Epithelial cell of proximal tubule (primary cell): ENCODE measurements around the gene DENND1C. TPM values are rescaled to one million over a fixed set of nuclear protein-coding genes. Genes with fewer than 3 reads are reported as not detected.
"Not testable (repeated sequence)": the region's sequence is repeated elsewhere in the genome, so short reads cannot be mapped to it uniquely, and the experiment has no call there.

Experiments
- DNase-seq: peaks from one replicate; pipeline ENCODE4 v3.0.0-alpha.2; 2011; ENCODE audit warnings: low read depth
- H3K4me3 ChIP-seq: 2 replicates; pipeline ENCODE4 v1.5.1; 2011; ENCODE audit warnings: low read depth, mild to moderate bottlenecking, low read length
- total RNA-seq: library from RNA; depleted of rRNA; stranded (reverse); fragments of >200 nt; gene quantifications from 2 replicates; pipeline ENCODE4 v1.2.3, GENCODE V29; 2015
- TF ChIP-seq, protein P1 (sequence below): conservative IDR thresholded peaks from 2 replicates; pipeline ENCODE4 v1.5.1; 2012; ENCODE audit warnings: low read depth, mild to moderate bottlenecking, low read length

The DENND1C gene
- total RNA-seq, 1 donor from 2014 or later, result 4.4 TPM

DNA sequence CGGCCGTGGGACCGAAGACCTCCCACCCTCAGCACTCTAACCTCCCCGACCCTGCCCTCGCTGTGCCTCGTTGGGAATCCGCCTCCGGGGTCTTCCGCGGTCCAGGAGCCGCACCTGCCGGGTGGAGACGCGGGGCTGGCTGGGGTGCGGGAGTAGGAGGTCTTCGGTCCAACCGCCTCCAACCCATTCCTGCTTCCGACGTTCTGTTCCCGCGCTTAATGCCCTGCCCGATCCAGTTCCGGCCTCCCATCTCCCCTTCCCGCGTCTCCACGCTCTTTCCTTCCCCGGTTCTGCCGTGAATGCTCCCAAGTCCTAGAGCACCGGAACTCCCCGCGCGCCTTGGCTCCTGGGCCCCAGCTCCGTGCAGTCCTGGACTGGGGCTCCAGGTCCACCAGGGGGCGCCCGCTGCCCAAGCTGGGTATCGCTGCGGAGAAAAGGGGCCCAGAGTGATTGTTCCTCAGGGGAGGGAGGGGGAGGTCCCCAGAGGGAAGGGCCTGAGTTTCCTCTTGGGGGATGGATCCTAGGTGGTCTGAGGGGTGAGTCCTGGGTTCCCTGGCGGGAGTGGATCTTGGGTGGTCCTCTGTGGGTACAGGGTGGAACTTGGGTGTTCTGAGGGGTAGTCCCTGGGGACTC, 35.2 kb upstream of the DENND1C start:
- DNase-seq, result no peak
- peak overlapping the region; percentile 67 for H3K4me3 ChIP-seq
- TF ChIP-seq, protein P1, sequence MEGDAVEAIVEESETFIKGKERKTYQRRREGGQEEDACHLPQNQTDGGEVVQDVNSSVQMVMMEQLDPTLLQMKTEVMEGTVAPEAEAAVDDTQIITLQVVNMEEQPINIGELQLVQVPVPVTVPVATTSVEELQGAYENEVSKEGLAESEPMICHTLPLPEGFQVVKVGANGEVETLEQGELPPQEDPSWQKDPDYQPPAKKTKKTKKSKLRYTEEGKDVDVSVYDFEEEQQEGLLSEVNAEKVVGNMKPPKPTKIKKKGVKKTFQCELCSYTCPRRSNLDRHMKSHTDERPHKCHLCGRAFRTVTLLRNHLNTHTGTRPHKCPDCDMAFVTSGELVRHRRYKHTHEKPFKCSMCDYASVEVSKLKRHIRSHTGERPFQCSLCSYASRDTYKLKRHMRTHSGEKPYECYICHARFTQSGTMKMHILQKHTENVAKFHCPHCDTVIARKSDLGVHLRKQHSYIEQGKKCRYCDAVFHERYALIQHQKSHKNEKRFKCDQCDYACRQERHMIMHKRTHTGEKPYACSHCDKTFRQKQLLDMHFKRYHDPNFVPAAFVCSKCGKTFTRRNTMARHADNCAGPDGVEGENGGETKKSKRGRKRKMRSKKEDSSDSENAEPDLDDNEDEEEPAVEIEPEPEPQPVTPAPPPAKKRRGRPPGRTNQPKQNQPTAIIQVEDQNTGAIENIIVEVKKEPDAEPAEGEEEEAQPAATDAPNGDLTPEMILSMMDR, result peak; percentile 97

- peak; percentile 81 for DNase-seq
- TF ChIP-seq, protein P1, result no peak
- peak overlapping the region; percentile 67 for H3K4me3 ChIP-seq
Measured at GRCh38 chr19:6516018-6516658, 34.6 kb upstream of the DENND1C start.

GRCh38 chr19:6514926-6515544, 33.4 kb upstream of the DENND1C start:
- no peak overlapping the region for H3K4me3 ChIP-seq
- no peak for DNase-seq
- TF ChIP-seq, protein P1, result no peak

- TF ChIP-seq, protein P1, result no peak
- no peak for DNase-seq
- no peak overlapping the region for H3K4me3 ChIP-seq
Measured at GRCh38 chr19:6514089-6514488, 32.5 kb upstream of the DENND1C start.

DNA sequence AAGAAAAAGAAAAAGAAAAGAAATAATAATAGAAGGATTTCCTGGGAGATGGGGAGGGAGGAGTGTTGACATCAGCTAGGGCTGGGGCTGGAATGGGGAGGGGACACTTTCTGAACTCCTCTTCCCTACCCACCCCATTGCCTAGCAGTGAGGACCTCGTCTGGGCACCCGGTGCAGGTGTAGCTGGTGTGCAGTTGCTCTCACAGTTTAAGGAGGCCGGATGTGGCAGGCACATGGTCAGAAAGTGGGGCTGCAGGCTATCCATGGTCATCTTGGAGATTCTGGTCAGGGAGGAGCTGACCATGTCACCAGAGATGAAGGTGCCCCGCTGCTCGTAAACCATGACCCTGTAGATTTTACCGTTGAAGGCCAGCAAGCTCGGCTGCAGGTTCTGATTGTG, 29.0 kb upstream of the DENND1C start:
- no peak for DNase-seq
- TF ChIP-seq, protein P1, result no peak
- no peak overlapping the region for H3K4me3 ChIP-seq

DNA sequence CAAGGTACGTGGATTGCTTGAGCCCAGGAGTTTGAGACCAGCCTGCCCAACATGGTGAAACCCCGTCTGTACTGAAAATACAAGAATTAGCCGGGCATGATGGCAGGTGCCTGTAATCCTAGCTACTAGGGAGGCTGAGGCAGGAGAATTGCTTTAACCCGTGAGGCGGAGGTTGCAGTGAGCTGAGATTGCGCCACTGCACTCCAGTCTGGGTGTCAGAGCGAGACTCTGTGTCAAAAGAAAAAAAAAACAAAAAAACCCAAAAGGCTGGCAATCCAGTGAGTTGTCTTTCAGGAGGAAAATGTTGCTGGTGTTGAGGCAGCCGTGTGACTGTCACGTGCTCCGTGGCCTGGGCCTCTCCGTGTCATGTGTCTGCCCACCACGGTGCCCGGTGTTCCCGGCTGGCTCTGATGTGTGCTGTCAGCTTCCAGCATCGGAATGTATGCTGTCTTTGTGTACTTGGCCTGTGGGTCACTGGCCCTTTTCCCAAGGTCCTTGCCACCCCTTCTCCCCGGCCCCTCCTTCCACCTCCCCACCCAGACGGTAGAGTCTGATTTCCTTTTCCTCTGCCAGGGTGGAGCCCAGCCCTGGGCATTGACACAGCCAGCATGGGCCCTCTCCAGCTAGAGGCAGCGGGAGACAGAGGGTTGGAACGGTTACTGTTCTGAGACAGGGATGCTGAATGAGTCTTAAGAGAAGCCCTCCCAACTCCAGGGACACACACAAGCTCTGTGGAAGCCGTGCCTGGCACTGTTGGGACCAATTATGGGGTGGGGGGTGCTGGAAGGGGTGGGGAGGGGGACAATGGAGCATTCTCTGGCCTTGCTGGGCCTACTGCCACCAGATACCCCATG, 27.8 kb upstream of the DENND1C start:
- H3K4me3 ChIP-seq, result no peak overlapping the region
- TF ChIP-seq, protein P1, result no peak
- DNase-seq, result no peak

GRCh38 chr19:6508028-6508771, 26.6 kb upstream of the DENND1C start:
- not testable (repeated sequence) for H3K4me3 ChIP-seq, DNase-seq
